Mesenteric fat pad (tissue), 1 donor: ENCODE results near the gene EMILIN1. TPM values are rescaled to one million over a fixed set of nuclear protein-coding genes. Genes with fewer than 3 reads are reported as not detected.

Source experiments
- total RNA-seq: library from RNA; stranded (reverse); fragmentation: NEBNext Ultra II Directional; extraction: Animal tissue kit (Norgen Biotek cat#: 25700); gene quantifications from one replicate; pipeline ENCODE4 v1.2.1, GENCODE V29; 2021
- donor health status: DM: yes; HTN: yes; CAD: no.

Gene EMILIN1
- total RNA-seq, 1 donor from 2014 or later = 77.4 TPM

Other genes starting within 250 kb of the EMILIN1 start
- gene DPYSL5, start 230.5 kb upstream of the EMILIN1 start, total RNA-seq = not detected
- gene MAPRE3, start 108.0 kb upstream of the EMILIN1 start, total RNA-seq = 65.2 TPM
- 148 TPM for gene TMEM214, start 45.6 kb upstream of the EMILIN1 start, total RNA-seq
- 20.3 TPM for gene AGBL5, start 26.9 kb upstream of the EMILIN1 start, total RNA-seq
- 275 TPM for gene OST4, start 7.0 kb upstream of the EMILIN1 start, total RNA-seq
- 4.7 TPM for gene KHK, start 8.2 kb downstream of the EMILIN1 start, total RNA-seq
- 11.0 TPM for gene CGREF1, start 40.5 kb downstream of the EMILIN1 start, total RNA-seq
- not detected for gene ABHD1, start 45.2 kb downstream of the EMILIN1 start, total RNA-seq
- gene PREB, start 56.0 kb downstream of the EMILIN1 start, total RNA-seq = 76.5 TPM
- not detected for gene PRR30, start 60.8 kb downstream of the EMILIN1 start, total RNA-seq
- gene TCF23, start 70.4 kb downstream of the EMILIN1 start, total RNA-seq = 0.48 TPM
- 88.3 TPM for gene ATRAID, start 133.4 kb downstream of the EMILIN1 start, total RNA-seq
- 79.3 TPM for gene SLC5A6, start 133.7 kb downstream of the EMILIN1 start, total RNA-seq
- gene CAD, start 138.8 kb downstream of the EMILIN1 start, total RNA-seq = 26.0 TPM
- gene SLC30A3, start 184.4 kb downstream of the EMILIN1 start, total RNA-seq = not detected
- not detected for gene DNAJC5G, start 196.8 kb downstream of the EMILIN1 start, total RNA-seq
- gene TRIM54, start 203.8 kb downstream of the EMILIN1 start, total RNA-seq = not detected
- gene UCN, start 229.8 kb downstream of the EMILIN1 start, total RNA-seq = 1.0 TPM
- 61.9 TPM for gene MPV17, start 244.5 kb downstream of the EMILIN1 start, total RNA-seq